H1 (cell line): ENCODE measurements around the gene HADH. TPM values are rescaled to one million over a fixed set of nuclear protein-coding genes. Genes with fewer than 3 reads are reported as not detected.
A peak's percentile ranks its signal among the peaks of the same experiment; 100 is the strongest.

Experiments used
- CHD7 ChIP-seq: fragments of 300-600 bp; sonication (generic); IDR thresholded peaks from 2 replicates; pipeline ENCODE4 v1.7.1; 2012; ENCODE audit warnings: low read length, moderate library complexity, mild to moderate bottlenecking, inconsistent platforms; ENCODE audit not compliant: insufficient replicate concordance
- SRF ChIP-seq: IDR thresholded peaks from 2 replicates; pipeline ENCODE4 v1.6.1; 2011; ENCODE audit warnings: mild to moderate bottlenecking, low read depth, low read length, moderate library complexity
- polyA plus RNA-seq, 7 experiments: library from polyadenylated mRNA; depleted of rRNA in 3 of 7; stranded (reverse) in 5 of 7; unstranded in 2 of 7; fragments of >200 nt in 5 of 7; fragments of 200-250 nt in 2 of 7; gene quantifications; 1 replicate in 5 of 7; 2 replicates in 1 of 7; 4 replicates in 1 of 7; pipeline versions ENCODE4 v1.2.1 to v1.2.3, GENCODE V29; 2011 to 2013; ENCODE audit warnings: missing spikeins in 2 of 7, mixed read lengths in 2 of 7
- total RNA-seq: library from RNA; stranded (reverse); fragmentation: NEBNext Ultra II Directional; extraction: Animal tissue kit (Norgen Biotek cat#: 25700); gene quantifications from 2 replicates; pipeline ENCODE4 v1.2.1, GENCODE V29; 2021

The HADH gene
- total and polyA plus RNA-seq, 2 of the 8 experiments (the other 6 are each of a cell fraction or from before 2014, with no cell fraction given) = 47.5 to 54.4 TPM

GRCh38 chr4:108018884-108019187 is 29.1 kb downstream of the HADH start (continued):
- TF ChIP-seq CHD7 (peak; percentile 27), SRF (no peak)
- TF ChIP-seq, all 59 proteins: peak for 1
